HepG2 (cell line): ENCODE data around the gene SLC17A8.

Source experiments
- CBX2 ChIP-seq, 2 experiments: fragments of 200-600 bp in 1 of 2; sonication (generic); formaldehyde crosslinking in 1 of 2; IDR thresholded peaks; 2 replicates each; pipeline versions ENCODE4 v1.7.0 to v1.8.1; 2018 to 2022; ENCODE audit warnings: low read depth in 2 of 2, low read length in 1 of 2, mild to moderate bottlenecking in 1 of 2, missing genetic modification reagents in 1 of 2
- ELF1 ChIP-seq: sonication (generic); formaldehyde crosslinking; IDR thresholded peaks from 2 replicates; pipeline ENCODE4 v1.4.0; 2020; ENCODE audit warnings: missing genetic modification reagents
- LCORL ChIP-seq, 2 experiments: fragments of 450-650 bp in 1 of 2; sonication (generic) in 1 of 2; formaldehyde crosslinking in 1 of 2; IDR thresholded peaks; 2 replicates each; pipeline versions ENCODE4 v1.5.0 to v1.6.1; 2017 to 2020; ENCODE audit warnings: antibody characterized with exemption in 1 of 2, missing genetic modification reagents in 1 of 2
- MXI1 ChIP-seq: IDR thresholded peaks from 3 replicates; pipeline ENCODE4 v1.6.1; 2012; ENCODE audit warnings: low read depth, low read length, inconsistent platforms, borderline replicate concordance
- POLR2A ChIP-seq, 2 experiments: IDR thresholded peaks; 2 replicates each; pipeline ENCODE4 v1.6.1; 2011; ENCODE audit warnings: low read depth in 2 of 2, low read length in 2 of 2, mild to moderate bottlenecking in 1 of 2, moderate library complexity in 1 of 2; ENCODE audit not compliant: insufficient read depth in 1 of 2
- SRSF9 ChIP-seq: fragments of 200-400 bp; formaldehyde crosslinking; IDR thresholded peaks from 2 replicates; pipeline ENCODE4 v1.6.1; 2018; ENCODE audit warnings: borderline replicate concordance, mild to moderate bottlenecking, low read depth, low read length; ENCODE audit not compliant: insufficient read depth, poor library complexity, severe bottlenecking
- ZFP41 ChIP-seq: sonication (generic); formaldehyde crosslinking; IDR thresholded peaks from 2 replicates; pipeline ENCODE4 v1.4.0; 2020; ENCODE audit warnings: mild to moderate bottlenecking, missing genetic modification reagents, borderline replicate concordance
- ZNF792 ChIP-seq: IDR thresholded peaks from 2 replicates; pipeline ENCODE4 v1.6.1; 2016
- TF ChIP-seq, protein P1 (sequence below): sonication (generic); formaldehyde crosslinking; IDR thresholded peaks from 2 replicates; pipeline ENCODE4 v1.5.0; 2020; ENCODE audit warnings: mild to moderate bottlenecking, missing genetic modification reagents, moderate library complexity
- TF ChIP-seq, protein P2 (sequence below): sonication (generic); formaldehyde crosslinking; IDR thresholded peaks from 2 replicates; pipeline ENCODE4 v1.4.0; 2020; ENCODE audit warnings: mild to moderate bottlenecking, missing genetic modification reagents
- TF ChIP-seq, protein P3 (sequence below): sonication (generic); formaldehyde crosslinking; IDR thresholded peaks from 2 replicates; pipeline ENCODE4 v1.5.0; 2020; ENCODE audit warnings: missing genetic modification reagents, mild to moderate bottlenecking, borderline replicate concordance

DNA sequence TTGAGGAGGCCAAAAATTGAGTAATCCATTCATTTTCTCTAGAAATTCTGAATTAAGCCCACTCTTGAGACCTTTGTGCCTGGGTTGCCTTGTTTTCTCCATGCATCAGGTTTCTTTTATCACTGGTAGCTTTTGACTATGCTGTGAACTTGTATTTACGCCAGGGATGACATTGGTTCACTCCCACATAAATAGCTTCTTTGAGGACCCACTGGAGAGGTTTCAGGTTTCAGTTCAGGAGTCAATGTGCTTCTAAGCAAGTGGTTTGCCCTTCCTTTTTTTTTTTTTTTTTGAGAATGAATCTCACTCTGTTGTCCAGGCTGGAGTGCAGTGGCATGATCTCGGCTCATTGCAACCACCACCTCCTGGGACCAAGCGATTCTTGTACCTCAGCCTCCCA lies 10.2 kb upstream of the SLC17A8 start:
- TF ChIP-seq, protein P1, sequence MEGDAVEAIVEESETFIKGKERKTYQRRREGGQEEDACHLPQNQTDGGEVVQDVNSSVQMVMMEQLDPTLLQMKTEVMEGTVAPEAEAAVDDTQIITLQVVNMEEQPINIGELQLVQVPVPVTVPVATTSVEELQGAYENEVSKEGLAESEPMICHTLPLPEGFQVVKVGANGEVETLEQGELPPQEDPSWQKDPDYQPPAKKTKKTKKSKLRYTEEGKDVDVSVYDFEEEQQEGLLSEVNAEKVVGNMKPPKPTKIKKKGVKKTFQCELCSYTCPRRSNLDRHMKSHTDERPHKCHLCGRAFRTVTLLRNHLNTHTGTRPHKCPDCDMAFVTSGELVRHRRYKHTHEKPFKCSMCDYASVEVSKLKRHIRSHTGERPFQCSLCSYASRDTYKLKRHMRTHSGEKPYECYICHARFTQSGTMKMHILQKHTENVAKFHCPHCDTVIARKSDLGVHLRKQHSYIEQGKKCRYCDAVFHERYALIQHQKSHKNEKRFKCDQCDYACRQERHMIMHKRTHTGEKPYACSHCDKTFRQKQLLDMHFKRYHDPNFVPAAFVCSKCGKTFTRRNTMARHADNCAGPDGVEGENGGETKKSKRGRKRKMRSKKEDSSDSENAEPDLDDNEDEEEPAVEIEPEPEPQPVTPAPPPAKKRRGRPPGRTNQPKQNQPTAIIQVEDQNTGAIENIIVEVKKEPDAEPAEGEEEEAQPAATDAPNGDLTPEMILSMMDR (CRISPR knock-in tag): no peak
- TF ChIP-seq ELF1 (CRISPR knock-in tag) (no peak), SRSF9 (no peak), CBX2 (IDR thresholded peaks at IDR 0.05; ENCODE audit: low read depth, low read length) (no peak), CBX2 (CRISPR knock-in tag; IDR thresholded peaks at IDR 0.05; ENCODE audit: low read depth) (no peak), MXI1 (no peak), LCORL (IDR thresholded peaks at IDR 0.05) (no peak), LCORL (CRISPR knock-in tag; IDR thresholded peaks at IDR 0.05) (no peak), POLR2A (IDR thresholded peaks at IDR 0.05; ENCODE audit: insufficient read depth in 1 of 2, low read depth in 2 of 2, low read length in 2 of 2) (no peak), ZNF792 (CRISPR knock-in tag) (no peak), ZFP41 (CRISPR knock-in tag) (no peak)
- TF ChIP-seq, protein P2, sequence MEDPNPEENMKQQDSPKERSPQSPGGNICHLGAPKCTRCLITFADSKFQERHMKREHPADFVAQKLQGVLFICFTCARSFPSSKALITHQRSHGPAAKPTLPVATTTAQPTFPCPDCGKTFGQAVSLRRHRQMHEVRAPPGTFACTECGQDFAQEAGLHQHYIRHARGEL (CRISPR knock-in tag): no peak
- TF ChIP-seq, protein P3, sequence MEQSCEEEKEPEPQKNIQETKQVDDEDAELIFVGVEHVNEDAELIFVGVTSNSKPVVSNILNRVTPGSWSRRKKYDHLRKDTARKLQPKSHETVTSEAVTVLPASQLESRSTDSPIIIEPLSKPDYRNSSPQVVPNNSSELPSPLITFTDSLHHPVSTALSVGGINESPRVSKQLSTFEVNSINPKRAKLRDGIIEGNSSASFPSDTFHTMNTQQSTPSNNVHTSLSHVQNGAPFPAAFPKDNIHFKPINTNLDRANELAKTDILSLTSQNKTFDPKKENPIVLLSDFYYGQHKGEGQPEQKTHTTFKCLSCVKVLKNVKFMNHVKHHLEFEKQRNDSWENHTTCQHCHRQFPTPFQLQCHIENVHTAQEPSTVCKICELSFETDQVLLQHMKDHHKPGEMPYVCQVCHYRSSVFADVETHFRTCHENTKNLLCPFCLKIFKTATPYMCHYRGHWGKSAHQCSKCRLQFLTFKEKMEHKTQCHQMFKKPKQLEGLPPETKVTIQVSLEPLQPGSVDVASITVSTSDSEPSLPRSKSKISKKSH (CRISPR knock-in tag): no peak
